Nephron progenitor cell (in vitro differentiated cells): ENCODE measurements around the gene KIF26A.
"Not testable (repeated sequence)": the region's sequence is repeated elsewhere in the genome, so short reads cannot be mapped to it uniquely, and the experiment has no call there.

ENCODE experiments used
- DNase-seq: peaks from one replicate; pipeline ENCODE4 v3.0.0; 2021
- H3K27ac Mint-ChIP-seq: 2 replicates; pipeline ENCODE4 v1.8.0; 2021; ENCODE audit warnings: mild to moderate bottlenecking, moderate library complexity, mixed read lengths
- H3K27me3 Mint-ChIP-seq: 2 replicates; pipeline ENCODE4 v1.8.0; 2021; ENCODE audit warnings: mild to moderate bottlenecking, low read depth, mixed read lengths; ENCODE audit not compliant: poor library complexity
- H3K36me3 Mint-ChIP-seq: 2 replicates; pipeline ENCODE4 v1.8.0; 2021; ENCODE audit warnings: low read depth, mixed read lengths
- H3K4me1 Mint-ChIP-seq: 2 replicates; pipeline ENCODE4 v1.8.0; 2021; ENCODE audit warnings: mixed read lengths
- H3K4me3 Mint-ChIP-seq: 2 replicates; pipeline ENCODE4 v1.8.0; 2021; ENCODE audit warnings: mild to moderate bottlenecking, moderate library complexity, mixed read lengths
- H3K9me3 Mint-ChIP-seq: 2 replicates; pipeline ENCODE4 v1.8.0; 2021; ENCODE audit warnings: mild to moderate bottlenecking, moderate library complexity, mixed read lengths
- CTCF ChIP-seq: fragments of 200-600 bp; sonication (generic); IDR thresholded peaks from 2 replicates; pipeline ENCODE4 v1.5.0; 2021; ENCODE audit warnings: antibody characterized with exemption

Gene KIF26A

GRCh38 chr14:104151026-104151381 is 12.6 kb downstream of the KIF26A start:
- Mint-ChIP-seq H3K4me3 (no peak overlapping the region), H3K27me3 (peaks cover 4% of the 10 kb centered on the region), H3K27ac (no peak overlapping the region), H3K36me3 (no peaks in the 10 kb centered on the region), H3K9me3 (no peaks in the 10 kb centered on the region), H3K4me1 (peaks cover 39% of the 10 kb centered on the region)
- no peak for DNase-seq
- no peak for TF ChIP-seq CTCF

- H3K9me3 Mint-ChIP-seq, result no peaks in the 10 kb centered on the region
- peaks cover 4% of the 10 kb centered on the region for H3K27me3 Mint-ChIP-seq
- H3K4me1 Mint-ChIP-seq, result peaks cover 32% of the 10 kb centered on the region
- DNase-seq, result no peak
- H3K27ac Mint-ChIP-seq, result no peak overlapping the region
- TF ChIP-seq CTCF, result no peak
- H3K36me3 Mint-ChIP-seq, result no peaks in the 10 kb centered on the region
- H3K4me3 Mint-ChIP-seq, result no peak overlapping the region
Observed at GRCh38 chr14:104151566-104152245, 13.3 kb downstream of the KIF26A start.

GRCh38 chr14:104152246-104152575 is 13.8 kb downstream of the KIF26A start:
- Mint-ChIP-seq H3K9me3 (no peaks in the 10 kb centered on the region), H3K4me3 (no peak overlapping the region), H3K4me1 (peaks cover 34% of the 10 kb centered on the region), H3K36me3 (no peaks in the 10 kb centered on the region), H3K27ac (no peak overlapping the region), H3K27me3 (peaks cover 4% of the 10 kb centered on the region)
- DNase-seq, result no peak
- no peak for TF ChIP-seq CTCF

GRCh38 chr14:104152686-104153393 is 14.5 kb downstream of the KIF26A start:
- Mint-ChIP-seq H3K27ac (no peak overlapping the region), H3K27me3 (peaks cover 4% of the 10 kb centered on the region), H3K36me3 (no peaks in the 10 kb centered on the region), H3K4me3 (no peak overlapping the region), H3K9me3 (no peaks in the 10 kb centered on the region), H3K4me1 (peaks cover 31% of the 10 kb centered on the region)
- no peak for TF ChIP-seq CTCF
- no peak for DNase-seq

- not testable (repeated sequence) for DNase-seq, H3K4me3 Mint-ChIP-seq, H3K9me3 Mint-ChIP-seq, H3K27ac Mint-ChIP-seq, H3K27me3 Mint-ChIP-seq, H3K36me3 Mint-ChIP-seq
- peaks cover 26% of the 10 kb centered on the region for H3K4me1 Mint-ChIP-seq
Observed at GRCh38 chr14:104153394-104153755, 15.0 kb downstream of the KIF26A start.

GRCh38 chr14:104154246-104154645 is 15.9 kb downstream of the KIF26A start:
- Mint-ChIP-seq H3K36me3 (no peaks in the 10 kb centered on the region), H3K27ac (no peak overlapping the region), H3K4me3 (no peak overlapping the region), H3K9me3 (no peaks in the 10 kb centered on the region), H3K4me1 (peaks cover 19% of the 10 kb centered on the region), H3K27me3 (peaks cover 4% of the 10 kb centered on the region)
- no peak for DNase-seq
- TF ChIP-seq CTCF, result no peak
